Measurements from ENCODE around the gene IL20RA. TPM values are rescaled to one million over a fixed set of nuclear protein-coding genes. Genes with fewer than 3 reads are reported as not detected.

Gene IL20RA
- total RNA-seq, 4 donors from 2014 or later = 1.1 to 4.6 (median 1.4) TPM

DNA sequence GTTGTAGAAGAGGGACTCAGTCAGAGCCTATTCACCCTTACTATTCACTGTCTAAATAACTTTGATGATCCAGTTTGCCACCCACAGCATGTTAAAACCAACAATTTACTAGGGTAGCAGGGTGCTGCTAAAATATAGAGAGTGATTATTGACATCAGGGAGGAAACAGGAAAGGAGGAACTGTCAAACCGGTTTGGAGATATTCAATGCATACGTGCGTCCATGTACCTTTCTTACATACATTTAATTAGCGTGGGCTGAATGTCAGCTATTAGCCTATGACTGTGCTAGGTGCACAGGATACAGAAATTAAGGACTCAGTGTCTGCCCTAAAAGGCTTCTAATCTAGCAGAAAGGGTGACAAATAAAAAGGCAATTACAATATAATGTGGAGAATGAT lies 57.2 kb downstream of the IL20RA start:
- no peak for ATAC-seq (ENCODE audit: low FRiP score)
- TF ChIP-seq, protein P1, sequence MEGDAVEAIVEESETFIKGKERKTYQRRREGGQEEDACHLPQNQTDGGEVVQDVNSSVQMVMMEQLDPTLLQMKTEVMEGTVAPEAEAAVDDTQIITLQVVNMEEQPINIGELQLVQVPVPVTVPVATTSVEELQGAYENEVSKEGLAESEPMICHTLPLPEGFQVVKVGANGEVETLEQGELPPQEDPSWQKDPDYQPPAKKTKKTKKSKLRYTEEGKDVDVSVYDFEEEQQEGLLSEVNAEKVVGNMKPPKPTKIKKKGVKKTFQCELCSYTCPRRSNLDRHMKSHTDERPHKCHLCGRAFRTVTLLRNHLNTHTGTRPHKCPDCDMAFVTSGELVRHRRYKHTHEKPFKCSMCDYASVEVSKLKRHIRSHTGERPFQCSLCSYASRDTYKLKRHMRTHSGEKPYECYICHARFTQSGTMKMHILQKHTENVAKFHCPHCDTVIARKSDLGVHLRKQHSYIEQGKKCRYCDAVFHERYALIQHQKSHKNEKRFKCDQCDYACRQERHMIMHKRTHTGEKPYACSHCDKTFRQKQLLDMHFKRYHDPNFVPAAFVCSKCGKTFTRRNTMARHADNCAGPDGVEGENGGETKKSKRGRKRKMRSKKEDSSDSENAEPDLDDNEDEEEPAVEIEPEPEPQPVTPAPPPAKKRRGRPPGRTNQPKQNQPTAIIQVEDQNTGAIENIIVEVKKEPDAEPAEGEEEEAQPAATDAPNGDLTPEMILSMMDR (IDR thresholded peaks at IDR 0.05) = no peak
- no peak for DNase-seq (ENCODE audit: low spot score)

DNA sequence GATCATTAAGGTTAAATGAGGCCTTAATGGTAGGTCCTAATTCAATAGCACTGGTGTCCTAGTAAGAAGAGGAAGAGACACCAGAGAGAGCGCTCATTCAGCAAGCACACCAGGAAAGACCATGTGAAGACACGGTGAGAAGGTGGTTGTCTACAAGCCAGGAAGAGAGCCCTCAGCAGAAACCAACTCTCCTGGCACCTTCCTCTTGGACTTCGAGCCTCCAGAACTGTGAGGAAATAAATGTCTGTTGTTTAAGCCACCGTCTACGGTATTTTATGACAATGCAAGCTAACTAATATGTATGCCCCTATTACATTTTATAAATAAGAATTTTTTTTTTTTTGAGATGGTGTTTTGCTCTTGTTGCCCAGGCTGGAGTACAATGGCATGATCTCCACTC lies 59.3 kb downstream of the IL20RA start:
- no peak for ATAC-seq (ENCODE audit: low FRiP score)

DNA sequence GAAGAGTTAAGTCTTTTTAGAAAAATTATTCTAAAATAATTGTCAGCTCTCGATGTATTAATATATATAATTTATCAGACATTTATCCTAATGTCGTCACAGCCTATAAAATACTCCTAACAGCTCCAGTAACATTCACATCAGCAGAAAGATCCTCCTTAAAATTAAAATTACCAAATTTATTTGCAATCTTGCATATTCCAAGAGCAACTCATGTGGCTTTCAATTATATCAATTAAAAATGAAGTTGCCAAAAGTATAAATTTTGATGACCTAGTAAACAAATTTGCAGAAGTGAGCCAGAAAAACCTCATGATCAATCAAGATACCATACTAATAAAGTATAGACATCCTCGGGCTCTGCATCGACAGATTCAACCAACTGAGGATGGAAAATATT lies 60.2 kb downstream of the IL20RA start:
- no peak for DNase-seq (ENCODE audit: low spot score)
- TF ChIP-seq, protein P1 (IDR thresholded peaks at IDR 0.05) = no peak
- no peak for ATAC-seq (ENCODE audit: low FRiP score)

More for the DNA sequence above, 59.3 kb downstream of the IL20RA start:
- DNase-seq (ENCODE audit: low spot score) = no peak
- TF ChIP-seq, protein P1 (IDR thresholded peaks at IDR 0.05) = no peak

DNA sequence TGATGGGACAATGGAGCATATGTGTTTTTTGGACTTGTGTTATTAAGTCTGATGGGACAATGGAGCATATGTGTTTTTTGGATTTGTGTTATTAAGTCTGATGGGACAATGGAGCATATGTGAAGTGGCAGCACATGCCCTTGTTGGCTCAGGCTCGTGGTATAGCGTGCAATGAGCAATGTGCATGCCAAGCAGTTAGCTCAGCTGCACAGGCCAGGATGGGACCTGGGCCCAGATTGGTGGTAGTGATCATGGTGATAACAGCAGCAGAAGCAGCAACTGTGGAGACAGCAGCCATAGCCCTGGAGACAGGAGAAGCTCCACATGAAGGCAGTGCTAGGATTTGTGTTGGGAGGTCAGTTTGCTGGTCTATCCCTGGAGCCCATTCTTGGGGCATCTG lies 61.1 kb downstream of the IL20RA start:
- ATAC-seq (ENCODE audit: low FRiP score) (no peak), DNase-seq (ENCODE audit: low spot score) (no peak)
- TF ChIP-seq, protein P1 (IDR thresholded peaks at IDR 0.05) = no peak

DNA sequence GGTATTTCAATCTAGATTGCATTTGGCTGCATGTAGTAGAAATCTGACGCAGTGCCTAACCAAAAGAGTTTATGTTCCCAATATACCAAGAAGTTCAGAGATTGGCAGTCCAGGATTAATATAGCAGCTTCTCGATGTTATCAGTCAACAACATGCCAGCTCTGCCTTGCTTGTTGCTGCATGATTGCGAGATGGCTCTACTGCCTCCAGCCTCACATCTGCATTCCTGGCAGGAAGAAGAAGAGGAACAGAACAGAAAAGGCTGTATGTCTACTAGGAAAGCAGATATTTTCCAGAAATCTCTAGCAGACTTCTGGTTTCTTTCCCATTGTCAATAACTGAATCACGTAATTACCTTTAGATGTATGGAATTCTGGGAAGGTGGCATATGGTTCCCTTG lies 61.8 kb downstream of the IL20RA start:
- ATAC-seq (ENCODE audit: low FRiP score) (no peak), DNase-seq (ENCODE audit: low spot score) (no peak)
- TF ChIP-seq, protein P1 (IDR thresholded peaks at IDR 0.05) = no peak

DNA sequence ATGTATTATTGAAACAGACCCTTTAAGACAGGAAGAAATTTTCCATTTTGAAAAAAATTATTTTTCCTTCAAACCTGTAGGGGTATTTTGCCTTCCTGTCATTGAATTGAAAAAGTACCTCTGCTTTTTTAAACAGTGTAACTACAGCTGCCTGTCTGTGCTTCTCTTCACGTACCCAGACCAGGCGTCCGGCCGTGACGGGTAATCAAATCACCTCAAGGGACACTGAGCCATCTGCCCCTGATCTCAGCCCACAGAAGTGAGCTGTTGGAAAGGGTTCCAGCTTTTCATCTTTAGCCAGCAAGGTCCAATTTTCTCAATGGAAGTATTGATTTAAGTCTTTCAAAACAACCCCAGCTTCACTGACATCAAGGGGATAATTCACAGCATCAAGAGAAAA lies 64.7 kb downstream of the IL20RA start:
- ATAC-seq (ENCODE audit: low FRiP score) (no peak), DNase-seq (ENCODE audit: low spot score) (no peak)
- TF ChIP-seq, protein P1 (IDR thresholded peaks at IDR 0.05) = no peak

DNA sequence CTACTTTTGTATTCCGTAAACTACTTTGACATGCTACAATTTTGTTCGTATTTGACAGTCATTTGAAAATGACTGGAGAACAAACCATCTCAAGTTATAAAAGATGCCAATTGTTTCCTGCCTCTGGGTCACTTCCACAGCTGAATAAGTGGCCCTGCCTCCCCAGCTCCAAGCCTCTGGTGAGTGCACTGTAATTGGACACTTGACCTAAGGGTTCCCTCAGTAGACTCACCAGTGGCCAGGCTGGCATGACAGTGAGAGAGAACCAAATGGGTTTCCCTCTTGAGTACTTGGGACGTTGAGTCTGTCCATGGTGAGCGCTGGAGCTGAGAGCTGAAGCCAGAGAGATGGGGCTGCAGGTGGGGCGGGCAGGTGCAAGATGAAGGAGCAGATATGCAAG lies 65.6 kb downstream of the IL20RA start:
- no peak for ATAC-seq (ENCODE audit: low FRiP score)
- TF ChIP-seq, protein P1 (IDR thresholded peaks at IDR 0.05) = no peak
- no peak for DNase-seq (ENCODE audit: low spot score)

All from omental fat pad (tissue), 4 donors.